Ovary (tissue), 3 donors: ENCODE data around the gene TMEM250.

ENCODE experiments used
- POLR2A ChIP-seq: fragments of 450-650 bp; IDR thresholded peaks from one replicate; pipeline ENCODE4 v1.6.1; 2017; ENCODE audit warnings: antibody characterized with exemption, mild to moderate bottlenecking, moderate library complexity
- TF ChIP-seq, protein P1 (sequence below), 3 donors: fragments of 450-650 bp in 2 of 3; fragments of 200-600 bp in 1 of 3; IDR thresholded peaks; one replicate each; pipeline versions ENCODE4 v1.5.1 to v1.8.0; 2016 to 2022; ENCODE audit warnings: antibody characterized with exemption in 3 of 3, mild to moderate bottlenecking in 1 of 3
- donor health status: DM: no; HTN: no; CAD: no.

DNA sequence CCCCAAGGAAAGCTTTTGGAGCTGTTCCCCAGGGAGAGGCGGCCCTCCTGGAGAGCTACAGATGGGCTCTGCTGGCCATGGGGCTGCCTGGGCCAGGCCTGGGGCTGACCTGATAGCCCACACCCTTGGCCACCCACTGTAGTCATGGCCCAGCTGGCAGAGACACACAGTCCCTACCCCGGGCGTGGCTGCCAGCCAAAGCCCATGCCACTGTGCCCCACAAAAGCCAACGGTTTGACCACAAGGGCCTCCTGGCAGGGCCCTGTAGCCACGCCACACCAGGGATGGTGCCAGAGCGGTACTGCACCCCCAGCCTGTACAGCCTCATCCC, 38.8 kb downstream of the TMEM250 start:
- TF ChIP-seq, protein P1, sequence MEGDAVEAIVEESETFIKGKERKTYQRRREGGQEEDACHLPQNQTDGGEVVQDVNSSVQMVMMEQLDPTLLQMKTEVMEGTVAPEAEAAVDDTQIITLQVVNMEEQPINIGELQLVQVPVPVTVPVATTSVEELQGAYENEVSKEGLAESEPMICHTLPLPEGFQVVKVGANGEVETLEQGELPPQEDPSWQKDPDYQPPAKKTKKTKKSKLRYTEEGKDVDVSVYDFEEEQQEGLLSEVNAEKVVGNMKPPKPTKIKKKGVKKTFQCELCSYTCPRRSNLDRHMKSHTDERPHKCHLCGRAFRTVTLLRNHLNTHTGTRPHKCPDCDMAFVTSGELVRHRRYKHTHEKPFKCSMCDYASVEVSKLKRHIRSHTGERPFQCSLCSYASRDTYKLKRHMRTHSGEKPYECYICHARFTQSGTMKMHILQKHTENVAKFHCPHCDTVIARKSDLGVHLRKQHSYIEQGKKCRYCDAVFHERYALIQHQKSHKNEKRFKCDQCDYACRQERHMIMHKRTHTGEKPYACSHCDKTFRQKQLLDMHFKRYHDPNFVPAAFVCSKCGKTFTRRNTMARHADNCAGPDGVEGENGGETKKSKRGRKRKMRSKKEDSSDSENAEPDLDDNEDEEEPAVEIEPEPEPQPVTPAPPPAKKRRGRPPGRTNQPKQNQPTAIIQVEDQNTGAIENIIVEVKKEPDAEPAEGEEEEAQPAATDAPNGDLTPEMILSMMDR (IDR thresholded peaks at IDR 0.05): no peak
- no peak for TF ChIP-seq POLR2A
